Measurements from ENCODE around the gene MYO1C. TPM values are rescaled to one million over a fixed set of nuclear protein-coding genes. Genes with fewer than 3 reads are reported as not detected.

Gene MYO1C
- total RNA-seq, 4 donors from 2014 or later, result 144 to 232 (median 179) TPM

GRCh38 chr17:1469231-1469852 is 23.1 kb downstream of the MYO1C start:
- no peak for DNase-seq
- H3K4me3 ChIP-seq, result no peak overlapping the region
- H3K9me3 ChIP-seq, result no peaks in the 10 kb centered on the region
- H3K27ac ChIP-seq, result no peak overlapping the region
- H3K4me1 ChIP-seq, result no peaks in the 10 kb centered on the region
- H3K27me3 ChIP-seq, result no peaks in the 10 kb centered on the region
- no peak for TF ChIP-seq POLR2A (IDR thresholded peaks at IDR 0.05)
- TF ChIP-seq, protein P1, sequence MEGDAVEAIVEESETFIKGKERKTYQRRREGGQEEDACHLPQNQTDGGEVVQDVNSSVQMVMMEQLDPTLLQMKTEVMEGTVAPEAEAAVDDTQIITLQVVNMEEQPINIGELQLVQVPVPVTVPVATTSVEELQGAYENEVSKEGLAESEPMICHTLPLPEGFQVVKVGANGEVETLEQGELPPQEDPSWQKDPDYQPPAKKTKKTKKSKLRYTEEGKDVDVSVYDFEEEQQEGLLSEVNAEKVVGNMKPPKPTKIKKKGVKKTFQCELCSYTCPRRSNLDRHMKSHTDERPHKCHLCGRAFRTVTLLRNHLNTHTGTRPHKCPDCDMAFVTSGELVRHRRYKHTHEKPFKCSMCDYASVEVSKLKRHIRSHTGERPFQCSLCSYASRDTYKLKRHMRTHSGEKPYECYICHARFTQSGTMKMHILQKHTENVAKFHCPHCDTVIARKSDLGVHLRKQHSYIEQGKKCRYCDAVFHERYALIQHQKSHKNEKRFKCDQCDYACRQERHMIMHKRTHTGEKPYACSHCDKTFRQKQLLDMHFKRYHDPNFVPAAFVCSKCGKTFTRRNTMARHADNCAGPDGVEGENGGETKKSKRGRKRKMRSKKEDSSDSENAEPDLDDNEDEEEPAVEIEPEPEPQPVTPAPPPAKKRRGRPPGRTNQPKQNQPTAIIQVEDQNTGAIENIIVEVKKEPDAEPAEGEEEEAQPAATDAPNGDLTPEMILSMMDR (IDR thresholded peaks at IDR 0.05), result no peak
- H3K36me3 ChIP-seq, result peaks cover 0 to 92% (median 0%) of the 10 kb centered on the region in 3 donors

DNA sequence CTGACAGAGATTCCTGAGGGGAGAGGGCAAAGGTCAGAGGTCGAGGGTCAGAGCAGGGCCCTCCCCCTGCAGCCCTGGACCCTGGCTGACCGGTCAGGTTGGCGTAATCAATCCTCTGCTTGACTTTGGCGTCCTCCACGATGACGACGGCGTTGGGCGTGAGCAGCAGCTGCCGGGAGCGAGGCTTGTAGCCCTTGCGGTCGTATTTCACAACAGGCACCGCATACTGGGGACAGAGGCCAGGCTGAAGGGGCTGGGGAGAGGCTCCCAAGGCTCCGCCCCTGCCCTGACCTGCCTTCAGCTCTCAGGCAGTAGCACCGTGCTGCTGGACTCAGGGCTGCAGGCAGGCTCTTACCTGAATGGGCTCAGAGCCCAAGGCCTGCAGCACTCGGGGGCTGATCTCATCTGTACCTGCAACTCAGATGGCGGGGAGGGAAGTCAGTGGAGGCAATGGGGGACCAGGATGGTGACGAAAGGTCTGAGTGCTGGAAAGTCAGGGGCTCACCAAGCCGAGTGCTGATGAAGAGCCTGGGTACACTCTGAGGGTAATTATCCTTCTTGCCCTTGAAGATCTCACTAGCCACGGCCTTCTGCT is 24.5 kb downstream of the MYO1C start:
- peaks cover 0 to 6% (median 6%) of the 10 kb centered on the region in 4 donors for H3K4me1 ChIP-seq
- H3K4me3 ChIP-seq, result no peak overlapping the region
- no peaks in the 10 kb centered on the region for H3K9me3 ChIP-seq
- DNase-seq, result peak in 1 of 3 donors; percentile 73
- H3K27me3 ChIP-seq, result no peaks in the 10 kb centered on the region
- H3K36me3 ChIP-seq, result peaks cover 0 to 91% (median 0%) of the 10 kb centered on the region in 3 donors
- TF ChIP-seq, protein P1 (IDR thresholded peaks at IDR 0.05), result no peak
- no peak for TF ChIP-seq POLR2A (IDR thresholded peaks at IDR 0.05)
- H3K27ac ChIP-seq, result no peak overlapping the region

GRCh38 chr17:1467258-1467657 is 25.2 kb downstream of the MYO1C start:
- peaks cover 0 to 83% (median 0%) of the 10 kb centered on the region in 3 donors for H3K36me3 ChIP-seq
- no peaks in the 10 kb centered on the region for H3K9me3 ChIP-seq
- TF ChIP-seq, protein P1 (IDR thresholded peaks at IDR 0.05), result no peak
- TF ChIP-seq POLR2A (IDR thresholded peaks at IDR 0.05), result no peak
- no peak overlapping the region for H3K4me3 ChIP-seq
- H3K27ac ChIP-seq, result no peak overlapping the region
- DNase-seq, result no peak
- peaks cover 0 to 14% (median 11%) of the 10 kb centered on the region in 4 donors for H3K4me1 ChIP-seq
- H3K27me3 ChIP-seq, result no peaks in the 10 kb centered on the region

- no peak overlapping the region for H3K27ac ChIP-seq
- TF ChIP-seq, protein P1 (IDR thresholded peaks at IDR 0.05), result no peak
- TF ChIP-seq POLR2A (IDR thresholded peaks at IDR 0.05), result no peak
- H3K36me3 ChIP-seq, result peaks cover 0 to 53% (median 0%) of the 10 kb centered on the region in 3 donors
- H3K4me3 ChIP-seq, result no peak overlapping the region
- H3K27me3 ChIP-seq, result no peaks in the 10 kb centered on the region
- H3K4me1 ChIP-seq, result peaks cover 0 to 34% (median 11%) of the 10 kb centered on the region in 4 donors
- DNase-seq, result no peak
- H3K9me3 ChIP-seq, result no peaks in the 10 kb centered on the region
These were observed 28.3 kb downstream of the MYO1C start for GRCh38 chr17:1464186-1464585.

- peaks cover 0 to 35% (median 0%) of the 10 kb centered on the region in 3 donors for H3K36me3 ChIP-seq
- no peaks in the 10 kb centered on the region for H3K27me3 ChIP-seq
- H3K27ac ChIP-seq, result peak overlapping the region in 3 of 4 donors; percentile 29 to 52 (median 45)
- H3K4me3 ChIP-seq, result no peak overlapping the region
- no peak for TF ChIP-seq POLR2A (IDR thresholded peaks at IDR 0.05)
- TF ChIP-seq, protein P1 (IDR thresholded peaks at IDR 0.05), result no peak
- H3K4me1 ChIP-seq, result peaks cover 0 to 34% (median 11%) of the 10 kb centered on the region in 4 donors
- no peak for DNase-seq
- H3K9me3 ChIP-seq, result no peaks in the 10 kb centered on the region
These were observed 30.0 kb downstream of the MYO1C start for GRCh38 chr17:1462164-1463112.

Data from Peyer's patch (tissue), 4 donors.